NCI-H1694 treated with DMSO at 0.1 percent for 48 hours (cell line): ENCODE measurements around the gene RASAL3.
"Not testable (repeated sequence)": the region's sequence is repeated elsewhere in the genome, so short reads cannot be mapped to it uniquely, and the experiment has no call there.

Source experiments
- DNase-seq: peaks from one replicate; lab custom pipeline; 2025; lab: John Stamatoyannopoulos, UW

Gene RASAL3

GRCh38 chr19:15473821-15474220 lies 9.5 kb upstream of the RASAL3 start:
- not testable (repeated sequence) for DNase-seq

DNA sequence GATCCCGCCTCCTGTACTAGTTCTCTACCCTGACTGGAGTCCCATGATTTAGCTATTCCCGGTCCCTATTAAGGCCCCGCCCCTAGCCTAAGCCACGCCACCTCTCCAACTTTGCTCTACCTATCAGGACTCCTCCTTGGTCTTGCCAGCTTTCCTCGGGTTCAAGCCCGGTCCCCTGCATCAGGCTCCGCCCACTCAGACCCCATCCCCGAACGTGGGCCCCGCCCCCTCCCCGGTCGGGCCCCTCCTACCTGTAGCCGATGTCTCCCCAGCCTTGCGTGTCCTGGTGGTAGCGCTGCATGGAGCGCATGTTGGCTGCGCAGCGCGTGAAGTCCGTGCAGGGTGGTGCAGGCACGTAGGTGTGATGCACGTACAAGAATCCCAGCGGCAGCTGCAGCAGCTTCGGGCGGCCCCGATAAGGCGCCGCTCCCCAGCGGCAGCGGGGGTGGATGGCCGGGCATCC lies 7.3 kb upstream of the RASAL3 start:
- no peak for DNase-seq

DNA sequence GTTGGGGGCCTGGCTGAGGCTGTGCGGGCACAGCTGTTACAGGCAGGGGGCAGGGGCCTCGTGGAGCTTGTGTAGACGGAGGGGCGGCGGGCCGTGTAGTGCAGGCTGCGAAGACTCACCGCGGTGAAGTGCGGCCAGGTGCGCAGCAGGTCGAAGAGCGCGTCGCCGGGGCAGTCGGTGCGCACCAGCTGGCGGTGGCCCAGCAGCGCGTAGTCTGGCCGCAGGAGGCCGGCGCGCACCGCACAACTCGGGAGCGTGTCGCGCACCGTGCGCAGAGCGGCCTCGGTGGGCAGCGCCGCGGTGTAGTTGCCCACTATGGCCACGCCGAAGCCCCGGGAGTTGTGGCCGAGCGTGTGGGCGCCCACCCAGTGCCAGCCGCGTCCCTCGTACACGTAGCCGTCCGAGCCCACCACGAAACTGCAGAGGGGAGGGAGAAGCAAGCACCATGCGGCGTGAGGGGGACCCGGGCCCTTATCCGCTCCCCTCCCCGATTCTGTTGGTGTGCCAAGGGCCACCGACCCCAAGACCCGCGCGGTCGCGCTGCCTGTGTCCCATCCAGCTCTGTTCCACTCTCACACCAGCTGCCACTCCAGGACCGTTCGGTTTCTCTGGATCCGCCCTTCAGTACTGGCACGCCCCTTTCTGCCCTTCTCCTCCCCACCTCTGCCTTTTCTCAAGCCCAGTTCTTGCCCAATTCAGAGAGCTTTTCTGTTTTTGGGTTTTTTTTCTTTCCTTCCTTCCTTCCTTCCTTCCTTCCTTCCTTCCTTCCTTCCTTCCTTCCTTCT lies 5.4 kb upstream of the RASAL3 start:
- no peak for DNase-seq

- DNase-seq, result no peak
Observed at GRCh38 chr19:15468675-15469512, 4.5 kb upstream of the RASAL3 start.

DNA sequence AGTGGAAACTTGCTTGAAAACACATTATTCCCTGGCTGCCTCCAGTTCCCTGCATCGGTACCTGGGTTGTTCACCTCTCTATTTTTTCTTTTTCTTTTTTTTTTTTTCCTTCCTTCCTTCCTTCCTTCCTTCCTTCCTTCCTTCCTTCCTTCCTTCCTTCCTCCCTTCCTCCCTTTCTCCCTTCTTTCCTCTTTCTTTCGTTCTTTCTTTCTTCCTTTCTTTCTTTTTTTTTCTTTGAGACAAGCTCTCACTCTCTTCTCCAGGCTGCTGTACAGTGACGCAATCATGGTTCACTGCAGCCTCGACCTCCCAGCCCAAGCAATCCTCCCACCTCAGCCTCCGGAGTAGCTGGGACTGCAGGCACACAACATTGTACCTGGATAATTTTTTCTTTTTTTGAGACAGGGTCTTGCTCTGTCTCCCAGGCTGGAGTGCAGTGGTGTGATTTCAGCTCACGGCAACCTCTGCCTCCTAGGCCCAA lies 3.4 kb upstream of the RASAL3 start:
- DNase-seq, result no peak

- DNase-seq, result no peak
Observed at GRCh38 chr19:15466851-15467733, 2.7 kb upstream of the RASAL3 start.

- no peak for DNase-seq
Observed at GRCh38 chr19:15463861-15464371, 428 bp downstream of the RASAL3 start.

DNA sequence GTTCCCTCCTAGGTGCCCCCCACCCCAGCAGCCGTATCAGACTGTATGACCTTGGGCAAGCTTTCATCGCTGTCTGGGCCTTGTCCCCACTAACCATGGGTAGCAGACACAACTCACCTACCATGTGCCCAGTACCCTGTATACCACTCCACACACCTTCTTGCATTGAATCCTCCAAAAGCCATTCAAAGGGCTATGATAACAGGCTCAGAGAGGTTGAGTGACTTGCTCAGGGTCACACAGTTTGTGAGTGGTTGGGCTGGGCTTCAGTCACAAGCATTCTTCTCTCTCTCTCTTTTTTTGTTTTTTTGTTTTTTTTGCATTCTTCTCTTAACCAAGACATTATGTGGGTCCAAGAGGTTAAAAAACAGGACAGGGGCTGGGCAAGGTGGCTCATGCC lies 2.6 kb downstream of the RASAL3 start:
- DNase-seq, result no peak

- no peak for DNase-seq
Observed at GRCh38 chr19:15457701-15458484, 6.5 kb downstream of the RASAL3 start.

DNA sequence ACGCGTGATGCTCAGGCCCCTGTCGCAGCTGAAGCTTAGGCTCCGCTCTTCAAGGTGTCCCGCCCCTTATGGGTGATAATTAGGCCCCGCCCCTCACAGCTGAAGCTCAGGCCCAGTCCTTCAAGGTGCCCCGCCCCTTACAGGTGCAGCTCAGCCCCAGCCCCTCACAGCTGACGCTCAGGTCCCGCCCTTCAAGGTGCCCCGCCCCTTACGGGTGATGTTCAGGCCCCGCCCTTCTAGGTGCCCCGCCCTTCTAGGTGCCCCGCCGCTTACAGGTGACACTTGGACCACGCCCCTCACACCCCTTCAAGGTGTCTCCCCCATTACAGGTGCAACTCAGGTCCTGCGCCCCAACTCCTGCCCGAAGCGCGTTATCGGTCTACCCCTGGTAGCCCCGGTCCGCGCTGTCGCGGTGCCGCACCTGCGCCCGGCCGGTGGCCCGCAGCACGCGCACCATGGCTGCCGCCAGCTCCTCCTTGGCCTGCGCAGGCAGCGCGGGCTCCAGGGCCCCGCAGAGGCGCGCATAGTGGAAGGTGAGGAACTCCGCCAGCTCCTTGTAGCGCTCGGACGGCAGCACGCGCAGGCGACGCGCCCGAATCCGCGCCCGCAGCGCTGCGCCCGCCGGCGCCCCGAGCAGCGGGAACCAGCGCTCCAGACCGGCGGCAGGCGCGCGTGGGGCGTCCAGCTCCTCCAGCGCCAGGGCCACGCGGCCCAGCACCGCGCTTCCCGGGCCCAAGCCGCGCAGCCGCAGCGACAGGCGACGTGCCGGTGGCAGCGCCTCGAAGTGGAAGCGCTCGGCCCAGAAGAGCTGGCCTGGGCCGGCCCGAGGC lies 7.3 kb downstream of the RASAL3 start:
- DNase-seq, result no peak

GRCh38 chr19:15456441-15456840 lies 7.9 kb downstream of the RASAL3 start:
- no peak for DNase-seq

GRCh38 chr19:15455996-15456395 lies 8.3 kb downstream of the RASAL3 start:
- no peak for DNase-seq

- DNase-seq, result no peak
Observed at GRCh38 chr19:15453906-15454860, 10.2 kb downstream of the RASAL3 start.

DNA sequence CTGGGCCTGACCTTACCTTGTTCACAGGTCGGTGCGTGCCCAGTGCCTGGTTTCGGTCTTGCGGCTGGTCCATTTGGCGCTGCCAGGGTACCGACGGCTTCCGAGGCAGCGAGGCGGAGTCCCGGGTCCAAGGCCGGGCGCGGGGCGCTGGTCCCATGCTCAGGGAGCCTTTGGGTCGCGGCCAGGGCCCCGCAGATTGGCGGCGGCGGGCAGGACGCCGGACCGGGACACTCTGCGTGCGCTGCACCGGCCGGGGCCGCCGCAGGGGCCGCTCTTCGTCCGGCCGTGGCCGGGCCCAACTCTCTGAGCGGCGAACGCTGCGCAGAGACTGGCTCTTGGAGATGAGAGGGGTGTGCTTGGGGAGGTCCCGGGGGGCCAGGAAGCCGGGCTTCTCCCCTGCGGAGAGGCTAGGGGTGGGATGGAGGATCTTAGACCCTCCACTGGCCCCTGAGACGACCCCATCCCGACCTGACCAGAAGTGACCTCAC lies 11.2 kb downstream of the RASAL3 start:
- no peak for DNase-seq

DNA sequence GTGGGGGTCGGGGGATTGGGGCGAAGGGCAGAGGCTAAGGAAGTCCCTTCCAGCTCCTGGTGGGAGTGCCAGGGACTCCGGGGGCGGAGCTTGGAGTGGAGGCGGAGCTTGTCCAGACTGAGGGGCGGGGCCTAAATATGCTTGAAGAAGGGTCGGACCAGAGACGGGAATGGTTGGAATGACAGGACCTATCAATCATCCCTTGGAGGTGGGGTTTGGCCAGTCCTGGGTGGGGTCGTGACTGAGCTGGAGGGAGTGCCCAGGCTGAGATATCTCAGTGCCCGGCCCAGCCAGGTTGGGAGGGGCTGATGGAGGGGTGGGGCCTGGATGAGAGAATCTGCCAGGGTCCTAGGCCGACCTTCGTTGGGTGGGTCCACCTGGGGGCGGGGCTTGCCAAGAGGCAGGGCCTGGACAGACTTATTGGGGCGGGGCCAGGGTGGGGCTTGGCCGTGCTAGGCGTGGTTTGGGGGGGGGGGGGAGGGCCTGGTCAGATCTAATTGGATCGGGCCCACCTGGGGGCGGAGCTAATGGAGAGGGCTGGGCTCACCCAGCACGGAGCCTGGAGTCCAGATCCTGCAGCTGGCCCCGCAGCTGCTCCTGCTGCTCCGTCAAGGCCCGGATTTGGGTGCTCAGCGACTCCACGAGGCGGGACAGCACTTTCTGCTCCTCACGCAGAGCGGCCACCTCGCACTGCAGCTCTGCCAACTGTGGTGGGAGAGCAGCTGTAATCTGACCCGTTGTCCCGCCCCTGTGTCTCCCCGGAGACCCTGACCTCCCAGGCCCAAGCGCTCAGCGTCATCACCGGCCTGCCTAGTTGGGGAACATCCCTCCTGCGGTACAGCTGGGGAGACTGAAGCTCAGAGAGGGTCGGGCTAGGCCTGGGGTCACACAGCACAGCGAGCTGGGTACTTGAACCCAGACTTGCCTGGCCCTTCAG lies 12.0 kb downstream of the RASAL3 start:
- DNase-seq, result no peak

DNA sequence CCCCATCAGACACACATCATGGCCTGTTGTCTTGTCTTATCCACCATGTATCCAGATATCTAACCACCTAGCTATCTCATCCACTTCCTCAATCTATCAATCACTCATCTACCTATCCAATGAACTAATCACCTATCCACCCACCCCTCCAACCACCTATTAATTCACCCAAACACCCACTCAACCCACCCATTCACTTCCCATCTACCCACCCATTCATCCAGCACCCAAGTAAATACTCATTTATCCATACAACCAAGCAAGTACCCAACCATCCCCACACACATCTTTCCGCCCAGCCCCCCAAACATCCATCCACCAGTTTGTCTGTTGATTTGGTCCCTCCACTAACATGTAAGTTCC lies 13.8 kb downstream of the RASAL3 start:
- no peak for DNase-seq

DNA sequence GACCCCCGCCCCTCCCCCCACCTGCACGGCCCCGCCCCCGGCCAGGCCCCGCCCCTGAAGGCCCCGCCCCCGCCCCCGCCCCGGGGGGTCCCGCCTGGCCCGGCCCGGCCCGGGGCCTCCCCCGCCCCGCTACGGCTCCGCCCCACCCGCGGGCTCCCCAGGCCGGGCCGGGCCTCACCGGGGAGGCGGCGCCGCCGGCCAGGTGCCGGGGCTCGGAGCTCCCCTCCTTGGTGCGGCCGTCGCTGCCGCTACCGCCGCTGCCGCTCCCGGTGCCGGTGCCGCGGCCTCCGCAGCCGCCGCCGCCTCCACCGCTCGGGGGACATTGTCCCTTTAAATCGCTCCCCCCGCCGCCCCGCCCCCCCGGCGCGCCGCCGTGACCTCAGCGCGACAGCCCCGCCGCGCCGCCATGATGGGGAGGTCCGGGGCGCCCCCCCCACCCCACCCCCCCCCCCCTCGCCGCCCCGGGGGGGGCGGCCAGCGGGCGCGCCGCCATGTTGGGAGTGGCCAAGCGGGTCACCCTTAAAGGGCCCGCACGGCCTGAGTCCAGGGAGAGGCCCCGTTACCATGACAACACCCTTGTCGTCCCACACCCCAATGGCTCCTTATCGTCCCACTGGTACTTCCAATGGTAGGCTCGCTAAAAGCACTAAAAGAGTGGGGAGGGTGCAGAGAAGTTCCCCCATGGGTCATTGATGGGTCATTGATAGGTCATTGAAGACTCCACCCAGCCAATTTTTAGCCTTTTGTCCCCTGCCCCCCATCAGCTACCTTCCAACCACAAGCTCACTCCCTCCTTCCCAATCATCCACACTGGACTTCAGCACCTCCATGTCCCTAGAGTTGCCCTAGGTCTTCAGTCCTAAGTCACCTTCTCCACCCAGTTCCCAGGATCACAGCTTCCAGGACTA lies 14.5 kb downstream of the RASAL3 start, which contains the start of gene WIZ:
Gene WIZ (minus strand): TSS at position 337 of the 908 bp plus-strand sequence. CDS start 1,649 bp downstream, outside the sequence.
- DNase-seq, result no peak
